Activated CD4-positive, CD25-positive, alpha-beta regulatory T cell treated with anti-CD3 and anti-CD28 coated beads, Interleukin-2, amount 50 U/mL, for 72 hours (primary cell): ENCODE measurements around the gene PNRC1.
"Not testable (repeated sequence)": the region's sequence is repeated elsewhere in the genome, so short reads cannot be mapped to it uniquely, and the experiment has no call there.

Experiments used
- DNase-seq: peaks from one replicate; pipeline ENCODE4 v3.0.0; 2021

Gene PNRC1

DNA sequence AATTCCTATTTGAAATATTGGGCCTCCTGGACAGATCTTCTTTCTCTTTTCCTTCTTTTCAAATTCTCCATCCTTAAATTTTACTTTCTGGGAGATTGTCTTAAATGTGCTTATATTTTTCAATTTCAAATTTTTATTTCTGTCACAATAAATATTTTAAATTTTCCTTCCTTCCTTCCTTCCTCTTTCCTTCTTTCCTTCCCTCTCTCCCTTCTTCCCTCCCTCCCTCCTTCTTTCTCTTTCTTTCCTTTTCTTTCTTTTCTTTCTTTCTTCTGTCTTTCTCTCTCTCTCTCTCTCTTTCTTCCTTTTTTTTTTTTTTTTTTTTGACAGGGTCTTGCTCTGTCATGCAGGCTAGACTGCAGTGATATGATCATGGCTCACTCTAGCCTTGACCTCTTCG, 16.7 kb upstream of the PNRC1 start:
- DNase-seq, result no peak

DNA sequence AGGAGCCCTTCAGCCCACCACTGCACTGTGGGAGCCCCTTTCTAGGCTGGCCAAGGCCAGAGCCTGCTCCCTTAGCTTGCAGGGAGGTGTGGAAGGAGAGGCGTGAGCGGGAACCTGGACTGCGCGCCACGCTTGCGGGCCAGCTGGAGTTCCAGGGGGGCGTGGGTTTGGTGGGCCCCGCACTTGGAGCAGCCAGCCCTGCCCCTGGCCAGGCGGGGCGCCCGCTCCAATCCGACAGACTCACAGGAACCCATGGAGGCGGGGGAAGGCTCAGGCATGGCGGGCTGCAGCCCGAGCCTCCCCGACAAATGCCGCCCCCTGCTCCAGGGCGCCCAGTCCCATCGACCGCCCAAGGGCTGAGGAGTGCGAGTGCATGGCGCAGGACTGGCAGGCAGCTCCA, 15.6 kb upstream of the PNRC1 start:
- DNase-seq, result not testable (repeated sequence)

DNA sequence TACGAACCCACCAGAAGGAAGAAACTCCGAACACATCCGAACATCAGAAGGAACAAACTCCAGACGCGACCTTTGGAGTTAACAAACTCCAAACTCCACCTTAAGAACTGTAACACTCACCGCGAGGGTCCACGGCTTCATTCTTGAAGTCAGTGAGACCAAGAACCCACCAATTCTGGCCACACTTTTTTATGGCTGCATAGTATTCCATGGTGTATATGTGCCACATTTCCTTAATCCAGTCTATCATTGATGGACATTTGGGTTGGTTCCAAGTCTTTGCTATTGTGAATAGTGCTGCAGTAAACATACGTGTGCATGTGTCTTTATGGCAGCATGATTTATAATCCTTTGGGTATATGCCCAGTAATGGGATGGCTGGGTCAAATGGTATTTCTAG, 14.4 kb upstream of the PNRC1 start:
- not testable (repeated sequence) for DNase-seq

DNA sequence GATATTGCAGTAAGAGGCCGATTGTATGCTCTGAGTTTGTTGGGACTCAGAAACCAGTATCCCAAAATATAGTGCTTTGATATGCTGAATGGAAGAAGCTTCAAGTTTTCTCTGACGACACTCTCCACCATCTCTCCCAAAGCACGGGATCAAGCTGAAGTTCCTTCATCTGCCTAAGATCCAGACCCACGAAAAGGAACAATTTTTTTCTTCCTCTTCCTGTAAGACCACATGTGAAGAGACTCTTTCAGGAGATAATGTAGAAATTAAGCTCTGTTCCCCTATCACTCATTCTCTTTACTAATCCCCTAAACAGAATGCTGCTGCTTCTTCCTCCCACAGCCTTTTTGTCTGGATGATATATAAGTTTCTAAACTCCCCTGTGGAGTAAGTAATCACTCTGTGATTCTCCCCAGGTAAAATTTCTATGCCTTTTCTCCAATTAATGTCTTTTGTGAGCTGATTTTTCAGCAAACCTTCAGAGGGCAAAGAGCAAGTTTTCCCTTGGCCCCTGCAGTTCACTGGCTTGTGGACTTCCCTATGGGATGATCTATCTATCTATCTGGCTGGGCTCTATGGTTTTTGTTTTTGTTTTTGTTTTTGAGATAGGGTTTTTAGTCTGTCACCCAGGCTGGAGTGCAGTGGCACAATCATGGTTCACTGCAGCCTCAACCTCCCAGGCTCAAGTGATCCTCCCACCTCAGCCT, 13.5 kb upstream of the PNRC1 start:
- DNase-seq, result no peak

DNA sequence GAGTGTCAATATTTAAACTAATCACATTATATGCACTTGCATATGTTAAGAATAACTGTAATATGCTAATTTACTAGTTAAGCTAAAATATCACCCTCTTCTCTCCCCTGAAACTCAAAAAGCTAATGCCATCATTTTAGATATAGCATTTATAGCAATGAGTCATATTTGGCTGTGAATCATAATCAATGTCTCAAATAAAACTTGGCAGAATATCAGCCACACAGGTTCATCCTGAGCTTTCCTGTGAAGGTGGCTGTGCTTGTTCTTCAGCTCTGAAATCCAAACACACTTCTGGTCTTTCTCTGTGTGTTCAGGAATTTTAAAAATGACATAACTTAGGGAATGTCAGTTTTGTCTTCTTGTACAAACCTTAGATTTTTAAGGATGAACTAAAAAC, 12.8 kb upstream of the PNRC1 start:
- no peak for DNase-seq

DNA sequence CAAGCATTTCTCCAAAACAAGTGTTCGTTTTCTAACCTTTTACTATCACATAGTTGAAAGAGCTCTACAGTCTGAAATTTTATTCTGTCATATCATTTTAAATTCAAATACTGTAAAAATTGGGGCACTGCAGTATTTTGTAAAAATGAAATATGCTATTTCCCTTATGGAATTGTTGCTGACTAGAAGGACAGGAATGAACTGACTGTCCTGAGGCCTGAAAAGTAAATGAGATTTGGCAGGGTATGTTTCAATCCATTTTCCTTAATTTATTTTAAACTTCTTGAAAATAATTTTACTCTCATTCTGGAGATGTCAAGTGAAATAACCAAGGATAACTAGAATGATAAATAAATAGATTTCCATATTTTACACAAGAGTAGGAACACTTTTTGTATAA, 11.9 kb upstream of the PNRC1 start:
- no peak for DNase-seq

DNA sequence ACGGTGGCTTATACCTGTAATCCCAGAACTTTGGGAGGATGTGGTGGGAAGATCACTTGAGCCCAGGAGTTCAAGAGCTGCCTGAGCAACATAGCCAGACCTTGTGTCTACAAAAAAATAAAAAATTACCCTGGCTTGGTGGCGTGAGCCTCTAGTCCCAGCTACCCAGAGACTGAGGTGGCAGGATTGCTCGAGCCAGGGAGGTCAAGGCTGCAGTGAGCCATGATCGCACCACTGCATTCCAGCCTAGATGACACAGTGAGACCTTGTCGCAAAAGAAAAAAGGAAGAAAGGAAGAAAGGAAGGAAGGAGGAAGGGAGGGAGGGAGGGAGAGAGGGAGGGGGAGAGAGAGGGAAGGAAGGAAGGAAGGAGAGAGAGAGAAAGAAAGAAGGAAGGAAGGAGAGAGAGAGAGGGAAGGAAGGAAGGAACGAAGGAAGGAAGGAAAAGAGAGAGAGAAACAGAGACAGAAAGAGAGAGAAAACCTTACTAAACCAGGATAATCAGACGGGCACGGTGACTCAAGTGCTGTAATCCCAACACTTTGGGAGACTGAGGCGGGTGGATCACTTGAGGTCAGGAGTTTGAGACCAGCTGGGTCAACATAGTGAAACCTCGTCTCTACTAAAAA, 10.9 kb upstream of the PNRC1 start:
- DNase-seq, result no peak

DNA sequence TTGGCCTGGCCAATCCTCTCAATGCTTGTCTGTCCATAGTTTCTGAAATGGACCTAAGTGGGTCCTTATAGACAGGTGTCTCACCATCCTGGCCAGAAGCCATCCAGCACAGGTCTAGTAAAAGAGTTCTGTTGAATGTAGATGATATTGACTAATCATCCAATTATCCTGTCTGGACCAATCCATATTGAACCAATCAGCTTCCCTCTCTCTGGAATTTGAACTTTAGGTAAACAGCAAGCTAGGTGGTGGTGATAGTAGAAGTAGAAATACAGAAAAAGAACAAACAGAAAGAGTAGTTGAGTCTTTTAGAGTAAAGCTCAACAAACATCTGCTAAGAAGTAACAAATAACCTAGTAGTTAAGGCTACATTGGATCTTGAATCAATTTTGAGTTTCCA, 9.5 kb upstream of the PNRC1 start:
- DNase-seq, result no peak

DNA sequence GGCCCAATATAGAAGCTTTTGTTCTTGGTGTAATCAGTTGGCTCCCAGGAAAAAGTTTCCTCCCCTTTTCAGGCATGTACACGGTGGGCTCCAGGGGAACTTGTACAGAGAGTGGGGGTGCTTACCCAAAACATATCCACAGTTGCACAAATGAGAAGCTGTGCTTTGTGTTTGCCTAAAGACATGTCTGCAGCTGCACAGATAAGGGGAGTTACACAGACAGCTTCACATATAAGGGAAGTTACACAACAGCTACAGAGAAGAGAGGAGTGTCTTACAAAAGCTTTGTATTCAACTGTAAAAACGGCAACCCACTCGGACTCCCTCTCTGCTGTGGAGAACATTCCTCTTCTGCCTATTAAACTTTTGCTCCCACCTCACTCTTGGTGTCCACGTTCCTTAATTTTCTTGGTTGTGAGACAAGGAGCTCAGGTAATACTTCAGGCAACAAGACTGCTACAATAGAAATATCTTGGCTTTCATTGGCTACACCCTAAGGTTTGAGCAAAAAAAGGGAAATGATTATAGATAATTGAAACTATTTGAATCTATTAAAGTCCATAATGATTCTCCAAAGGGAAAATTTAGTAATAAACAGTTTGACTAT, 7.4 kb upstream of the PNRC1 start:
- no peak for DNase-seq

DNA sequence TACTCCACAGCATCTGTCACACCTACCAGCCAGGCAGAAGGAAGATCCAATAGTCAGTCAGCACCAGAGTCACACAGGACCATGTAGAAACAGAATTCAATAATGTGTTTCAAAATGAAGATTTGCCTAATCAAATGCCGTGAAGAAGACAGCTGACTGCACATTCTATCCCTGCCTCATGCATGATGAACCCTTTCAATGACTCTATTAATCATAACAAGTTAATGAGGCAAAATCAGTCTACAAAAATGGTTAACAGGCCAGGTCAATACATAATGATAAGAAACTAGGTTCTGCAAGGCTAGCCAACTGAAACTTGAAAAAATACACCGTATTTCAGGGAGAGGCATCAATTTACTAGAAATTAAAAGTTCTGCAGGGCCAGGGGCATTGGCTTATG, 6.7 kb upstream of the PNRC1 start:
- no peak for DNase-seq

DNA sequence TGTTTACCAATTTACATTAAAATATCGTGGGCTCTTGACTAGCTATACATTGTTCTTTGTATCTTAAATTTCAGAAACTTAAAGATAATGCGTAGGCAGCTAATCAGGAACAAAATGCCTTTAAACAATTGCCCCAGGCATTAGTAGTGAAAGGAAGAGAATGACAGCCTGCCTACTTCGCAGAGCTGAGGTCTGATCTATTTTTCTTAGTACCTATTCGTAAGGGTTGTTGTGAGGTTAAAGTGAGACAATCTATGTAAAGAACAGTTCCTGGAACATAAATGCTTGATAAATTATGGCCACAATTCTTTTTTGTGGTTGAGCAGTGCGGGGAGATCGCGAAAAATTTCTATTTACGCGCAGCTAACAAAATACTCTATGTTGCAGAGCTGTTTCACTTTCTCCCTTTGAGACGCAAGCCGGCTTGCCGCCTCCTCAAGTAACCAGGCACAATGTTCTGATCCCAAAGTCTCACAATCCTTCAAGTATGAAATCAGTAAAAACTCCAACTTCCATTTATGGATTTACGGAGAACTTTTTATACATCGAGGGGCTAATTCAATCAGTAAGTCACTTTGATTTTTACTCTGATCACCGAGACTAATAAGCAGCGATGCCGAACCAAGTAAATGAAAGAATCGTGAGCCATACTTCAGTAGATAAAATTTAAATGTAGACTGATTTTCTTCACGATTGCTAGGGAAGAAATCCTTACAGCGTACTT, 878 bp upstream of the PNRC1 start:
- DNase-seq, result peak; percentile 46

DNA sequence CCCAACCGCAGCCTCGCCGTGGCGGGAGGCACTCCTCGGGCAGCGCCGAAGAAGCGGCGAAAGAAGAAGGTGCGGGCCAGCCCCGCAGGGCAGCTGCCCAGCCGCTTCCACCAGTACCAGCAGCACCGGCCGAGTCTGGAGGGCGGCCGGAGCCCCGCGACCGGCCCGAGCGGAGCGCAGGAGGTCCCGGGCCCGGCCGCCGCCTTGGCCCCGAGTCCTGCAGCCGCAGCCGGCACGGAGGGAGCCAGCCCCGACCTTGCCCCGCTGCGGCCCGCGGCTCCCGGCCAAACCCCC, 525 bp downstream of the PNRC1 start:
- no peak for DNase-seq

DNA sequence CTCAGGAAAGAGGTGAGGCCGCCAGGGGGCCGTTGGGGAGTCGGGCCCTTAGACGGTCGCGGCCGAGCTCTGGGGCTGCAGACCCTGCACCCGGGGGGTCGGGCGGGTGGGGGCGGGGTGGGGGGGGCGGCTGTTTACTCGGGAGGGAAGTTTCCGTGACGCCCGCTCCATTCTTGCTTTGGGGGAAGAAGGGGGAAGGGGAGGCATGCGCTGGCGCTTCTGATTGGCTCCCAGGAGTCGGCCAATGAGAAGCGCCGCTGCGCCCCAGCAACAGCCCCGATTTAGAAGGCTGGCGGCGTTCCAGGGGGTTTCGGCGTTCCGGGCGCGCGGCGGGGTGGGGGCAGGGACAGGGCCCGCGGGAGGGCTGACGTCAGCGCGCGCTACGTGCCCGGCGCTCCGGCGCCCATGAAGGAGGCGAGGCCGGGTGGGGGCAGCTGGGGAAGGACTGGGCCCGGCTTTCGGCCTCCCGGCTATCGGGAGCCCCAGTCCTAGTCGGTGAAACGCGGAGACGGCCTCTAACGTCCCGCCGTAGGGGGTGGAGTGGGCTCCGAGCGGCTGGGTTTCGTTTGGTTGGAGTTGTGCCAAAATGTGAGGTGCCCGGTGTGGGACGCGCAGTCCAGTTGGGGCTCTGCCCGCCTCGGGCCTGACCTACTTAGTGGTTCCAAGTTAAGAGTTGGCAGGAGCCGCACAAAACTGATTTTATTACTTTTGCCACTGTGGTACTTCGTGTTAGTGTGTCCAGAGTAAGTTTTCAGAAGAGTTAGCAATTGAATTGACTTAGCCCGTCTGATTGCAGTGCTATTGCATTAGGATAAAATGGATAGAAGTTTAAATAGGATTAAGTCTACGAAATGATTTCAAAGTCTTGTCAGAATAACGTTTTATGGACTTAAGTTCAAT, 1.1 kb downstream of the PNRC1 start:
- DNase-seq, result peak; percentile 98

DNA sequence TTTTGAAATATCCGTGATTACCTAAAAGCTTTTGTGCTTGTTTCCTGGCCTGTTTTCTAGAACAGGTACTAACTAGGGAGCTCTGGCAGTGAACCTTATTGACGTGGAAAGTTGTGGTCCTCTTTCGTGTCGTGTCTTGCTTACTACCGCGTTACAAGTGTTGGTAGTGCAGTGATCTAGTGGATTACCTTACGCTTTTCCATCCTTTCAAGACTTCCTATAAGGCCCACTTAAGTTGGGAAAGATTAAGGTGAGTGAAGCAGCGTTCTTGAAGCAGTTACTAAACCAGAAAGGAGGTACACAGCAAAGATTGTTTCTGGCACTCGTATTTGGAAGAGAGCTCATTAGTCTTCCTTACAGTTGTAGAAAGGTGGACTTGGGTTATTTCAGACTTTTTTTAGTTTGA, 1.9 kb downstream of the PNRC1 start:
- no peak for DNase-seq

DNA sequence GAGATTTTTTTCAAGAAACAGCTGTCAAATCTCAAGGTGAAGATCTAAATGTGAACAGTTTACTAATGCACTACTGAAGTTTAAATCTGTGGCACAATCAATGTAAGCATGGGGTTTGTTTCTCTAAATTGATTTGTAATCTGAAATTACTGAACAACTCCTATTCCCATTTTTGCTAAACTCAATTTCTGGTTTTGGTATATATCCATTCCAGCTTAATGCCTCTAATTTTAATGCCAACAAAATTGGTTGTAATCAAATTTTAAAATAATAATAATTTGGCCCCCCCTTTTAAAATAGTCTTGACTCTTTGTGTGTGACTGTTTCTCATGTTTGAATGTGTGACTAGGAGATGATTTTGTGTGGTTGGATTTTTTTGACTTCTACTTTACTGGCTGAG, 4.0 kb downstream of the PNRC1 start:
- DNase-seq, result no peak

DNA sequence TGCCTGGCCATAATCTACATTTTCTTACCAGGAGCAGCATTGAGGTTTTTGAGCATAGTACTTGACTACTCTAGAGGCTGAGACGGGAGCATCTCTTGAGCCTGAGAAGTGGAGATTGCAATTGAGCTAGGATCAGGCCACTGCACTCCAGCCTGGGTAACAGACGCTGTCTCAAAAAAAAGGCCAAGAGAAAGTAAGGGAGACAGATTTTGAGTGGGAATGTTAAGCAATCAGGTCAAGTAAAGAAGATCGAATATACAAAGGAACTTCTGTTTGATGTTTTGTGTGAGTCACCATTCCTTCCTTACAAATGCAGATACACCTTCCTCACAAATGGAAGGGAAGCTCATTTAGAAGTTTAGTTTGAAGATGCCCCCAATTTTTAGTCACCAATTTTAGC, 4.4 kb downstream of the PNRC1 start:
- DNase-seq, result no peak

DNA sequence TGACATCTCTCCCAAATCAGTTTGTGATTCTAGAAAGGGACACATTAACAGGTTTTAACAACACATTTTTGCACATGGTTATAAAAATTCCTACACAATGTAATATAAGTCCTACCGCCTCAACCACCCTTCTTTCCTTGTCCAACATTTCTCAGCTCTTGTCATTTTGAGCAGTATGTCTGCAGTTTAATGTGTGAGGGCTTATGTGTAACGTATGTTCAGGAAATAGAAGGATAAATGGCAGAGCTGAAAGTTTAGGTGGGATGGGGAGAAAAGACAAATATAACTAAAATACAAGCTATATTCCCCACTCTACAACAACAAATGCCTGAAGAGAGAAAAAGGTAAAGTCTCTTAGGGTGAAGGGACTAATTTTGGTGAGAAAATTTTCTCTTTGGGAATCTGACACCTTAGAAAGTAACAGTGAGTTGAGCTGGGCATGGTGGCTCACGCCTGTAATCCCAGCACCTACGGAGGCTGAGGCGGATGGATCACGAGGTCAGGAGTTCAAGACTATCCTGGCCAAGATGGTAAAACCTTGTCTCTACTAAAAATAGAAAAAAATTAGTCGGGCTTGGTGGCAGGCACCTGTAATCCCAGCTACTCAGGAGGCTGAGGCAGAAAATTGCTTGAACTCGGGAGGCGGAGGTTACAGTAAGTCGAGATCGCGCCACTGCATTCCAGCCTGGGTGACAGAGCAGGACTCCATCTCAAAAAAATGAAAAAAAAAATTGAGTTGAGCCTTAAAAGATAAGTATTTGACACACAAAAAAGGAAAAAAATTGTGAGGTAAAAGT, 5.1 kb downstream of the PNRC1 start:
- no peak for DNase-seq

DNA sequence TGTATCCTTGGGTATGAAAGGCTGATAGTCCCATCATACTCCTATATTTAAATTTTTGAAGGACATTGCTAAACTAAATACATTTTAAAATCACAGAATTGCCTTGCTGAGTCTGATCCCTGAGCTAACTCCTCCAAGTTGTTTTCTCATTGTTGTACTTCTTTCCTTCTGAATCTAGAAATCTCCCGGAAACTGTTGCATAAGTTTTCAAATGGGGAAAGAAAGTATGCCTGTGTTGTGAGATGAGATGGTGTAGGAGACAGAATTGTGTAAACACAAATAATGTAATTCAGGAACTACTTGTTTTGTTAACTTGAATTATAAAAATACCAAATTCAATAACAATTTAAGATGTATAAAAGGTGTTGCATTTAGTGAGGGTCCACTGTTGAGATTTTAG, 7.3 kb downstream of the PNRC1 start:
- DNase-seq, result no peak

DNA sequence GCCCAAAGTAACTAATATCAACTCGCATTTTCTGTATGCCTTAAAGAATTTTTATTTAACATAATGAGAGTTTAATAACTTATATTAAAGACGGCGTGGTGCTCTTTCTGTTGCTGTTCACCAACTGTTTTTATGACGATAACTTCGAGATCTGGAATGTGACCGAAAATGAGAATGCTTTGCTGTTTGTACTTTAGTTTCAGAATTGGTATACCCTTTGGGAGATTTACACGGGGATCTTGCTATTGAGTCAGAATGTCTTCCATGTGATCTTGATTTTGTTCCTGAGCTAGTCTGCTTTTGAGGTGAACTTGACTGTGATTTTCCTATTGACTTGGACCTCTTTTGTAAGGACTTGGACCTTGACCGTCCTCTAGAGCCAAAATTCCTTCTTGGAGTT, 17.9 kb downstream of the PNRC1 start:
- no peak for DNase-seq

DNA sequence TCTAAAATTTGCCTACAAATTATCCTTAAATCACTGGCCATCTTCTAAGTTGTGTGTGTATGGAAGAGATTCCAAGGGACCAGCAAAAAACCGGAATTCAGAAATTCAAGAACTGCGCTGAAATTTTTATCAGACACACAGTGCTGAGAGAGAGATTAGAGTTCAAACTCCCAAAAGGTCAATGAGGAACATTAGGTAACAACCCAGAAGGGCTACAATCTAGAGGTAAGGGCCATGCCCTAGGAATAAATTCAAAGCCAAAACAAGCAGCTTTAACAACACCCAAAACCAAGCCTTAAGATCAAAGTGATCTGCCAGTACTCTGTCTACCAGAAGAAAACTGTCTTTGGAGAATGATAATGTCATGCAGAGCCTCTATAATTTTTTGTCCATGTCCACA, 19.6 kb downstream of the PNRC1 start:
- DNase-seq, result no peak

DNA sequence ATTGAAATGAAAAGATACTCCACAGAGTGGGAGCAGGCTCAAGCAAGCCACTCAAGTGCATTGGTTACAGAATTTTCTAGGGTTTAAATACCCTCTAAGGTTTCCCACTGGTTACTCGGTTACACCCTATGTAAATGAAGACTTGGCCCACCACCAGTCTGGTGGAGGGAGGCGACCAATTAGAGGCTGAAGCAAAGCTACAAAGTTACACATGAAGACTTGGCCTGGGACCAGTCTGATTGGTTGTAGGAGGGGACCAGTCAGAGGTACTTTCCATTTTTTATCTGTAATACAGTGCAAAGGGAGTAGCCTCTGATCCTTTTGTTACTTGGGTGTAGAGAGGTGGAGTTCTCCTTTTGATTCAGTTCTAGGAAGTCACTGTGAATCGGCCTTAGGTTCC, 29.7 kb downstream of the PNRC1 start:
- no peak for DNase-seq

DNA sequence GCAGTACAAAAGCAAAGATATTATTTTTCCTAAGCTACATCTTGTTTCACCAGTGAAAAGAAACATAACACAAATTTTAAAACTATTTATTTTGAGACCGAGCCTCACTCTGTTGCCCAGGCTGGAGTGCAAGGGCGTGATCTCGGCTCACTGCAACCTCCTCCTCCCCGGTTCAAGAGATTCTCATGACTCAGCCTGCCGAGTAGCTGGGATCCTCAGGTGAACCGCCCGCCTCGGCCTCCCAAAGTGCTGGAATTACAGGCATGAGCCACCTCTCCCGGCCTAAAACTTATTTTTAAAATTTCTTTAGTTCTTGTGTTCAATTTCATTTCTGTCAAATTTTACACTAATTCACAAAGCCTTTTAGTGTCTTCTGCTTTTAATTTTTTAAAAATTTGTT, 31.4 kb downstream of the PNRC1 start:
- no peak for DNase-seq
